Ovary (tissue), 9 donors: Measurements from ENCODE around the gene RASSF5. TPM values are rescaled to one million over a fixed set of nuclear protein-coding genes. Genes with fewer than 3 reads are reported as not detected.
A peak's percentile ranks its signal among the peaks of the same experiment; 100 is the strongest.

ENCODE experiments used
- DNase-seq, 5 donors: peaks; one replicate each; pipeline ENCODE4 v3.0.0-alpha.2; 2019 to 2020
- H3K27ac ChIP-seq, 2 donors: fragments of 200-600 bp; one replicate each; pipeline versions ENCODE4 v1.5.1 to v1.8.0; 2019 to 2022
- H3K27me3 ChIP-seq: fragments of 200-600 bp; one replicate; pipeline ENCODE4 v1.8.0; 2022
- H3K36me3 ChIP-seq: fragments of 200-600 bp; sonication (generic); one replicate; pipeline ENCODE4 v1.5.1; 2019
- H3K4me1 ChIP-seq: one replicate; pipeline ENCODE4 v1.8.1; 2013; ENCODE audit warnings: mild to moderate bottlenecking, moderate library complexity; ENCODE audit not compliant: insufficient read depth
- H3K4me3 ChIP-seq: fragments of 200-600 bp; sonication (generic); one replicate; pipeline ENCODE4 v1.5.1; 2017
- H3K9me3 ChIP-seq, 2 donors: fragments of 200-600 bp in 1 of 2; sonication (generic) in 1 of 2; one replicate each; pipeline versions ENCODE4 v1.5.1 to v1.8.1; 2013 to 2019; ENCODE audit warnings: mild to moderate bottlenecking in 1 of 2, moderate library complexity in 1 of 2
- CTCF ChIP-seq, 3 donors: fragments of 450-650 bp in 2 of 3; fragments of 200-600 bp in 1 of 3; IDR thresholded peaks; one replicate each; pipeline versions ENCODE4 v1.5.1 to v1.8.0; 2016 to 2022; ENCODE audit warnings: antibody characterized with exemption in 3 of 3, mild to moderate bottlenecking in 1 of 3
- EP300 ChIP-seq: sonication (generic); formaldehyde crosslinking; IDR thresholded peaks from one replicate; pipeline ENCODE4 v1.6.1; 2017; ENCODE audit warnings: antibody characterized with exemption
- POLR2A ChIP-seq: fragments of 450-650 bp; IDR thresholded peaks from one replicate; pipeline ENCODE4 v1.6.1; 2017; ENCODE audit warnings: antibody characterized with exemption, mild to moderate bottlenecking, moderate library complexity
- WGBS, 3 donors: extraction: QIAGEN DNeasy Blood & Tissue Kit in 1 of 3; methylation state at CpG; one replicate each; pipeline versions ENCODE4 v1.1.5 to v1.1.7; 2013 to 2017; 5-methylcytosine and 5-hydroxymethylcytosine counted together
- intact Hi-C, 4 donors: fragments of 100-400 bp; cut with DNase I; formaldehyde crosslinking; loops; one replicate each; pipeline versions ENCODE4 v1.11.0 to v1.15.1; 2022 to 2023
- polyA plus RNA-seq, 2 donors: library from polyadenylated mRNA; stranded (reverse); fragments of 200-250 nt in 1 of 2; fragments of 350-450 nt in 1 of 2; fragmentation: Illumina TruSeq in 1 of 2; extraction: RNeasy Lipid Tissue Mini Kit (QIAGEN cat#74804) in 1 of 2; gene quantifications; one replicate each; pipeline ENCODE4 v1.2.3, GENCODE V29; 2013 to 2014
- total RNA-seq, 7 donors: library from RNA; depleted of rRNA in 2 of 7; stranded (reverse); fragments of >200 nt in 2 of 7; fragmentation: NEBNext Ultra II Directional in 3 of 7; extraction: Animal tissue kit (Norgen Biotek cat#: 25700) in 3 of 7; gene quantifications; one replicate each; pipeline versions ENCODE4 v1.1.0 to v1.2.4, GENCODE V29; 2016 to 2023
- donor health status: DM: no; HTN: no; CAD: no; lungs with moderate emphysema.
- donor health status: DM: no; HTN: no; CAD: no.
- donor health status: Bipolar disorder and iron deficiency.
- donor health status: DM: yes; HTN: yes; CAD: no.
- donor health status: DM: no; HTN: no; CAD: no.
- donor health status: DM: yes; HTN: yes; CAD: no.

The RASSF5 gene
- total and polyA plus RNA-seq, 9 donors: 1.8 to 11.8 (median 5.3) TPM

- TF ChIP-seq CTCF (IDR thresholded peaks at IDR 0.05) (peak; percentile 51 to 63 (median 52)), EP300 (no peak), POLR2A (no peak)
- Histone ChIP-seq H3K27ac (no peak overlapping the region), H3K27me3 (no peaks in the 10 kb centered on the region), H3K9me3 (no peaks in the 10 kb centered on the region), H3K36me3 (no peaks in the 10 kb centered on the region), H3K4me1 (peaks cover 8% of the 10 kb centered on the region), H3K4me3 (no peak overlapping the region)
- 13 to 18% (median 14%) methylated on average over 9 of the region's 9 CpGs for WGBS, 3 donors
- peak; percentile 55 to 80 (median 75) for DNase-seq
- intact Hi-C loops: loop anchor here in 2 of 4 donors (2.0 to 5.0 kb wide), 3 partner anchors 38 to 42 kb away; no protein-coding TSS in a partner anchor
Measured at GRCh38 chr1:206544562-206545257, 37.4 kb downstream of the RASSF5 start.

DNA sequence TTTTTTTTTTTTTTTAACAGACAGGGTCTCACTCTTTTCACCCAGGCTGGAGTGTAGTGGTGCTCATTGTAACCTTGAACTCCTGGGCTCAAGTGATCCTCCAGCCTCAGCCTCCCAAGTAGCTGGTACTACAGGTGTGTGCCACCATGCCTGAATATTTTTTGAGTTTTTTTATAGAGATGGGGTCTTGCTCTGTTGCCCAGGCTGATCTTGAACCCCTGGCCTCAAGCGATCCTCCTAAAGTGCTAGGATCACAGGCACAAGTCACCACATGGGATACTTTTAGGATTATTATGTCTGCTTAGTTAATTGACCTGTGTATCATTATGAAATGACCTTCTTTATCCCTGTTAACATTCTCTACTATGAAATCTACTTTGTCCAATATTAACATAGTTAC lies 38.0 kb downstream of the RASSF5 start:
- no peak for DNase-seq
- no peak overlapping the region for H3K27ac ChIP-seq
- intact Hi-C loops: loop anchor here in 1 of 4 donors (2.0 kb wide), 1 partner anchor 37 kb away; no protein-coding TSS in a partner anchor
- H3K9me3 ChIP-seq: no peaks in the 10 kb centered on the region
- no peaks in the 10 kb centered on the region for H3K36me3 ChIP-seq
- H3K27me3 ChIP-seq: no peaks in the 10 kb centered on the region
- H3K4me3 ChIP-seq: no peak overlapping the region
- no peak for TF ChIP-seq POLR2A
- 85 to 96% (median 92%) methylated on average over 1 of the region's 1 CpG for WGBS, 3 donors
- H3K4me1 ChIP-seq: peaks cover 1% of the 10 kb centered on the region

DNA sequence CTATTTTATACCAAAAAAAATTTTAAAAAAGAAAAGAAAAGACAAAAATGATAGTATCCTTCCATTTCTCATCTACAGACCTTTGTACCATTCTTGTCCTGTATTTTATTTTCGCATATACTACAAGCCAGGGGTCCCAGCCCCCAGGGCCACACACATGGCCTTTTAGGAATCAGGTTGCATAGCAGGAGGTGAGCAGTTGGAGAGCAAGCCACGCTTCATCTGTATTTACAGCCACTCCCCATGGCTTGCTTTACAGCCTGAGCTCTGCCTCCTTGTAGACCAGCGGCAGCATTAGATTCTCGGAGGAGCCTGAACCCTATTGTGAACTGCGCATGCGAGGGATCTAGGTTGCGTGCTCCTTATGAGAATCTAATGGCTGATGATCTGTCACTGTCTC lies 39.8 kb downstream of the RASSF5 start:
- Histone ChIP-seq H3K4me1 (no peaks in the 10 kb centered on the region), H3K4me3 (no peak overlapping the region), H3K27ac (no peak overlapping the region), H3K9me3 (no peaks in the 10 kb centered on the region), H3K36me3 (no peaks in the 10 kb centered on the region), H3K27me3 (no peaks in the 10 kb centered on the region)
- DNase-seq: no peak
- intact Hi-C loops: no loop called here
- WGBS, 3 donors: 83 to 94% (median 92%) methylated on average over 7 of the region's 7 CpGs
- TF ChIP-seq EP300: no peak
- TF ChIP-seq CTCF (IDR thresholded peaks at IDR 0.05): no peak
- TF ChIP-seq POLR2A: no peak

- H3K4me3 ChIP-seq: no peak overlapping the region
- intact Hi-C loops: no loop called here
- DNase-seq: no peak
- TF ChIP-seq CTCF (IDR thresholded peaks at IDR 0.05) (no peak), POLR2A (no peak), EP300 (no peak)
- H3K36me3 ChIP-seq: no peaks in the 10 kb centered on the region
- 76 to 91% (median 85%) methylated on average over 2 of the region's 2 CpGs for WGBS, 3 donors
- no peaks in the 10 kb centered on the region for H3K27me3 ChIP-seq
- no peak overlapping the region for H3K27ac ChIP-seq
- no peaks in the 10 kb centered on the region for H3K9me3 ChIP-seq
- no peaks in the 10 kb centered on the region for H3K4me1 ChIP-seq
Measured at GRCh38 chr1:206550446-206550845, 43.1 kb downstream of the RASSF5 start.

GRCh38 chr1:206551296-206551985 lies 44.1 kb downstream of the RASSF5 start:
- H3K27ac ChIP-seq: no peak overlapping the region
- intact Hi-C loops: no loop called here

More at GRCh38 chr1:206551296-206551985, 44.1 kb downstream of the RASSF5 start:
- TF ChIP-seq CTCF (IDR thresholded peaks at IDR 0.05) (no peak), EP300 (no peak), POLR2A (no peak)
- peaks cover 4% of the 10 kb centered on the region for H3K4me1 ChIP-seq
- H3K36me3 ChIP-seq: no peaks in the 10 kb centered on the region
- no peaks in the 10 kb centered on the region for H3K27me3 ChIP-seq
- WGBS, 3 donors: 80 to 94% (median 94%) methylated on average over 9 of the region's 9 CpGs
- no peak for DNase-seq
- H3K9me3 ChIP-seq: no peaks in the 10 kb centered on the region
- no peak overlapping the region for H3K4me3 ChIP-seq
